Pulmonary artery endothelial cell (primary cell): ENCODE data around the gene ADAMTS1. TPM values are rescaled to one million over a fixed set of nuclear protein-coding genes. Genes with fewer than 3 reads are reported as not detected.

Experiments
- DNase-seq: peaks from one replicate; pipeline ENCODE4 v3.0.0-alpha.2; 2011; ENCODE audit warnings: low read depth, low spot score
- total RNA-seq: library from RNA; depleted of rRNA; stranded (reverse); fragments of >200 nt; gene quantifications from 2 replicates; pipeline ENCODE4 v1.2.3, GENCODE V29; 2014

Gene ADAMTS1
- total RNA-seq, 1 donor from 2014 or later: 106 TPM

DNA sequence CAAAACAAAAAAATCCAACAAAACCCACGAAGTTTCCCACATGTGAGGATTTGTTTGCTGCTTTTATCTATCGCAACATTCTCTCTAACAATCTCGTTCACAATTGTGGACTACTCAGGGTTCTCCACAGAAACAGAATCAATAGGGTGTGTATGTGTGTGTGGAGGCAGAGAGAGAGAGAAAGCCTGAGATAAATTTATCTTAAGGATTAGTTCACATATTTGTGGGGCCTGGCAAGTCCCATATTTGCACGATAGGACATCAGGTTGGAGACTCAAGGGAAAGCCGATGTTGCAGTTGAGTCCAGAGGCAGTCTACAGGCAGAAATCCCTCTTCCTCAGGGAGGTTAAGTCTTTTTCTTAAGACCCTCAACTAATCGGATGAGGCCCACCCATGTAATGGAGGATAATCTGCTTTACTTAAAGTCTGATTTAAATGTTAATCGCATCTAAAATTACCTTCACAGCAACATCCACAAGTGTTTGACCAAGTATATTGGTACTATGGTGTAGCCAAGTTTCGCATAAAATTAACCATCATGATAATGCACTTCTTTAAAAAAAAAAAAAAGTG, 31.7 kb downstream of the ADAMTS1 start:
- DNase-seq: no peak

DNA sequence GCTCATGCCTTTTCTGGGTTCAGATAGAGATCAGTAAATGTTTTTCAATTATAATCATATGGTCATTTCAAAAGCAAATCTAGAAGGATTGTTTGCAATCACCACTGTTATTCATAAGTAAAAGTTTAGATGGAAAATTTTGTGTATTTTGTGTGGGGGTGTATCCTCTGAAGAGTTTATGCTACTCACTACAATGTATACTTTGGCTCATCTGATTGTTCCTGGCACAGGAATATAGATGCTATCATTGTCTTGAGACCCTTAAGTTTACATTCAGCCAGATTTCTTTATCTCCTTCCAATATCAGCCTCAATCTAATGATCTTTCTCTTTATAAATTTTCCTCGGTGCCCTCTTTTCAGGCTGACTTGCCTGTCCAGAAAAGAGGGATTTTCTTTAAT, 33.0 kb downstream of the ADAMTS1 start:
- no peak for DNase-seq

GRCh38 chr21:26811482-26811881, 33.7 kb downstream of the ADAMTS1 start:
- no peak for DNase-seq

GRCh38 chr21:26810676-26811415, 34.4 kb downstream of the ADAMTS1 start:
- no peak for DNase-seq

GRCh38 chr21:26810266-26810665, 34.9 kb downstream of the ADAMTS1 start:
- no peak for DNase-seq

- DNase-seq: no peak
Observed at GRCh38 chr21:26809745-26810144, 35.5 kb downstream of the ADAMTS1 start.

GRCh38 chr21:26806801-26807295, 38.4 kb downstream of the ADAMTS1 start:
- no peak for DNase-seq

- DNase-seq: no peak
Observed at GRCh38 chr21:26804895-26805609, 40.2 kb downstream of the ADAMTS1 start.

- DNase-seq: no peak
Observed at GRCh38 chr21:26801498-26801897, 43.7 kb downstream of the ADAMTS1 start.

GRCh38 chr21:26800970-26801431, 44.2 kb downstream of the ADAMTS1 start:
- no peak for DNase-seq

GRCh38 chr21:26800455-26800854, 44.8 kb downstream of the ADAMTS1 start:
- DNase-seq: no peak

DNA sequence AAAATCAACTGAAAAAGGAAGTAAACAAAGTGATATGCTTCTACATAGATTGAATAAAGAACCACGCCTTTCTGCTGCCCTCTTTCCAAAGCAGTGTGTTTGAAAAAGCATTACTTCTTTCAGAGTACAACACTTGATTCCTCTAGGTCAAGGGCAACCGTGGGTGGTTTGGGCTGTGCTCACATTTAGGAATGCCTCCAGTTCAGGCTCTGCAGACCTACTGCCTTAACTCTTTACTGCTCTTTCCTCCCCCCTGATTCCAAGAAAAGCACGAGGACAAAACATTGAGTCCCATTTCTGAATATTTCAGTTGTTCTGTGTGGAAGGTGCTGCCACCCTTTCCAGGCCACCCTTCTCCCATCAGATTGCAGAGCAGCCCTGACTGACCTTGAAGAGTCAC, 45.2 kb downstream of the ADAMTS1 start:
- DNase-seq: no peak

DNA sequence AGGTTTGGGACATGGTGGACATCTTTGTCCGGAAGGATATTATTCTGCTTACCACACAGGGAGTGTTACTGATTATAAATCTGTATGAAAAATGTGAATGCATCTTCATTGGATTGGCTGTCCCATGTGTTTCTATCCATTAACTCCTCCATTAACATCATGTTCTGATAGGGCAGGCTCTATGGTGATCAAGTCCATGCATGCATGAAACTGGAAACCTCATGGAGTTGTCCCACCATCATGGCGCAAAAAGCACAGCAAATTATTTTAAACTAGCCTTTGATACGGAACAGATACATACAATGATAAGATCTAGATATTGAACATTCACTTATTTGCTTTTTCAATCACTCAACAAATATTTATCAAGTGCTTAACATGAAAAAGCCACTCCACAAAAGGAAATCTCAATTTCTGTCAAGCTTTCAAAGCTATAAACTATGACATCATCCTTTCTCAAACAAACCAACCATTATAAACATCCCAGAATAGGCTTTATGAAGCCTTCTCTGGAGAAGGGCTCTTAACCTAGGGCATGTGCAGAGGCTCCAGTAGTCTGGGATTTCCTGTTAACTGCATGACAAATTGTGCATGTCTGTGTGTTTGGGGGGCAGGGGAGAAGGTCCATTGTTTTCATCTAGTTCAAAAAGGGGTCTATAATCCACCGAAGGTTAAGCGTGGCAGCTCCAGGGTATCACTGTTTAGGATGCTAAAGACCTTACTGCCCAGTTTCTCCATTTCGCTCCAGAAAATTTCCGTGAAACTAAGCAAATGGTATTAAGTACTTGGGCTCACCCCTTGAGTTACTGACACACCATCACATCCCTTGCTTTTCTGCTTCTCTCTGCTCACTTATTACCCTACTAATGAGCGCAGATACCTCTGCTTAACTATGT, 46.1 kb downstream of the ADAMTS1 start:
- no peak for DNase-seq

DNA sequence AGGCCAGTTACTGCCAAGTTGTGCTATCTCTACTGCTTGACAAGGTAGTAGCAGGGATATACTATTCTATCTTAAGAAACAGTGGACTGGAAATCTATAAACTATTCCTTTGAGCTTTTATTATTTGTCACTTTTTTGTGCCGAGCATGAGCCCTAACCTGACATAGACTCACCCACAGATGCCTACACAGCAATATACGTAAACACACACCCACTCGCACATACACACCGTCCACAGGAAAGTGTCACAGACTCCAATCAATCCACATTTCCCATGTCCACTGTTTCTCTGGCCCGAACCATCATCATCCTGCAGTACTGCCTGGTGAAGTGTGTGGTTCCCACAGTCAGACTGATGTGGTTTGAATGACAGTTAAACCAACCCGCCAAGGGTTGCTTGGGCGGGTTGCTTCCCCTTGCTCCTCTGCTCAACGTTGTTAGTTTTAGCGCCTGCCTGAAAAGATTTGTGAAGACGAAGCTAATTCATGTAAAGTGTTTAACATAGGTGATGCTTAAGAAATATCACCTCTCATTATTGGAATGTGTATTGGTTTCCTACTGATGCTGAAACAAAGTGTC, 47.2 kb downstream of the ADAMTS1 start:
- DNase-seq: no peak

DNA sequence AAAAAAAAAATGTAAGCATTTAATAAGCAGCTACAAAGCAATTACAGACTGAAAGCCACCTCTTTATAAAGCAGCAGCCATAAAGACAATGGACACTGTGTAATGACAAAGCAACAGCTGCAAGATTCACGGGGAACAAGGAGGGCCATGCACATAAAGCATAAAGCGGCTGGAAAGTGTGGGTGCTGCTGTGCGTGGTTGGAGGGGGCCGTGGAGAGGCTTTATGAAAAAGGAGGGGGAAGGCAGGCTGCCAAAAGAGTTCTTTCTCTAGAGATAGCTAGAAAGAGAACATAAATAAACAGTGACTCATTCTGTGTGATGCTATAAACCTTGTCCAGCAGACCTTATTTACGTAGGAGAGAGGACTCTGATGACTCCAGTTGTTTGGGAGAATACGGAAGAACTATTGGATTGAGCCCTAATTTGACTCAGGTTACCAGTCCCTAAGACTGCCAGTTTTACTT, 49.3 kb downstream of the ADAMTS1 start:
- no peak for DNase-seq

DNA sequence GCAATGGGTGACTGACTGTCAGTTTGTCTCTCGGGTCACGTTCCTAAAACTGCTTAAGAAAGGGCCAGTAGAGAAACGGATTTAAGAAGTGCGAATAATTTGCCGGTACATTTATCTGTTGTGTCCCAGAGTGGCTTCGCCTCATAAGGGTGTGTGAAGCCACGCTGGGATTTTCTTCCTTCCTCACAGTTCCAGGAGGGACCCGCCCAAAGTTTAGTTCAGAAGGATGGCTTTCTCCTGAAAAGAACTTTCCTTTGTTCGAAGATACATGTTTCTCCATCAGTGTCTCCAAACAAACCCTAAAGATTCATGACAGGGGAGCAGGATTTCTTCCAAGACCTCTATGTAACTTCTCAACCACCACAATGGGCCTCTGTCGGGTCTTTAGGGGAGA, 49.8 kb downstream of the ADAMTS1 start:
- no peak for DNase-seq

GRCh38 chr21:26794597-26795411, 50.4 kb downstream of the ADAMTS1 start:
- DNase-seq: no peak

DNA sequence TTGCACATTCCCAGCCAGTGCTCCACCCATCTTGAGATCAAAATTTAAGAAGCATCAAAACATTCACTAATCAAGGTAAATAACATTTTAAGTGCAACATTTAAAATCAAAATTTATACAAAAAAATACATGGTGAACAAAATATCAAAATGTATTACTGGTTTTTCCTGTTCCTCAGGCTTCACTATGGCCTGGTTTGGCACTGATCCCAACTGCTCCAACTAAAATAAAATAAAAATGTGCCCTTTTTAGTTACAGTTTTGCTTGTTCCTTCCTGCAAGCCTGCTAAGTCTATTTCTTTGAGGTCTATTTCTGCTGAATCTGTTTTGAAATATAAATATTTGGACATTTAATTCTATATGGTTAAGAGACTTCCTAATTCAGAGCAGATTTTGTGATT, 54.9 kb downstream of the ADAMTS1 start:
- no peak for DNase-seq

- no peak for DNase-seq
Observed at GRCh38 chr21:26788790-26789189, 56.4 kb downstream of the ADAMTS1 start.
